VCaP (cell line): ENCODE measurements around the gene PRKCE.
"Not testable (repeated sequence)": the region's sequence is repeated elsewhere in the genome, so short reads cannot be mapped to it uniquely, and the experiment has no call there.

ENCODE experiments used
- H3K27ac ChIP-seq: fragments of 450-650 bp; 2 replicates; pipeline ENCODE4 v1.5.1; 2017
- CTCF ChIP-seq: fragments of 450-650 bp; conservative IDR thresholded peaks from 2 replicates; pipeline ENCODE4 v1.5.1; 2017; ENCODE audit warnings: mild to moderate bottlenecking, moderate library complexity

PRKCE gene

GRCh38 chr2:46200100-46200690 is 548.7 kb downstream of the PRKCE start:
- TF ChIP-seq CTCF, result no peak

GRCh38 chr2:46200861-46201605 is 549.6 kb downstream of the PRKCE start:
- no peak for TF ChIP-seq CTCF
- H3K27ac ChIP-seq, result no peak overlapping the region

More at GRCh38 chr2:46200100-46200690, 548.7 kb downstream of the PRKCE start:
- no peak overlapping the region for H3K27ac ChIP-seq

GRCh38 chr2:46202453-46202852 is 551.0 kb downstream of the PRKCE start:
- no peak overlapping the region for H3K27ac ChIP-seq
- no peak for TF ChIP-seq CTCF

- TF ChIP-seq CTCF, result no peak
- H3K27ac ChIP-seq, result no peak overlapping the region
These were observed 551.5 kb downstream of the PRKCE start for GRCh38 chr2:46202987-46203386.

GRCh38 chr2:46203636-46204035 is 552.2 kb downstream of the PRKCE start:
- not testable (repeated sequence) for H3K27ac ChIP-seq

GRCh38 chr2:46207591-46207990 is 556.1 kb downstream of the PRKCE start:
- H3K27ac ChIP-seq, result no peak overlapping the region
- no peak for TF ChIP-seq CTCF

- no peak overlapping the region for H3K27ac ChIP-seq
- no peak for TF ChIP-seq CTCF
These were observed 557.3 kb downstream of the PRKCE start for GRCh38 chr2:46208766-46209165.

GRCh38 chr2:46210063-46210462 is 558.6 kb downstream of the PRKCE start:
- H3K27ac ChIP-seq, result no peak overlapping the region
- TF ChIP-seq CTCF, result no peak
